ENCODE data around the gene MMP11.
"Not testable (repeated sequence)": the region's sequence is repeated elsewhere in the genome, so short reads cannot be mapped to it uniquely, and the experiment has no call there.

MMP11 gene, protein sequence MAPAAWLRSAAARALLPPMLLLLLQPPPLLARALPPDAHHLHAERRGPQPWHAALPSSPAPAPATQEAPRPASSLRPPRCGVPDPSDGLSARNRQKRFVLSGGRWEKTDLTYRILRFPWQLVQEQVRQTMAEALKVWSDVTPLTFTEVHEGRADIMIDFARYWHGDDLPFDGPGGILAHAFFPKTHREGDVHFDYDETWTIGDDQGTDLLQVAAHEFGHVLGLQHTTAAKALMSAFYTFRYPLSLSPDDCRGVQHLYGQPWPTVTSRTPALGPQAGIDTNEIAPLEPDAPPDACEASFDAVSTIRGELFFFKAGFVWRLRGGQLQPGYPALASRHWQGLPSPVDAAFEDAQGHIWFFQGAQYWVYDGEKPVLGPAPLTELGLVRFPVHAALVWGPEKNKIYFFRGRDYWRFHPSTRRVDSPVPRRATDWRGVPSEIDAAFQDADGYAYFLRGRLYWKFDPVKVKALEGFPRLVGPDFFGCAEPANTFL

DNA sequence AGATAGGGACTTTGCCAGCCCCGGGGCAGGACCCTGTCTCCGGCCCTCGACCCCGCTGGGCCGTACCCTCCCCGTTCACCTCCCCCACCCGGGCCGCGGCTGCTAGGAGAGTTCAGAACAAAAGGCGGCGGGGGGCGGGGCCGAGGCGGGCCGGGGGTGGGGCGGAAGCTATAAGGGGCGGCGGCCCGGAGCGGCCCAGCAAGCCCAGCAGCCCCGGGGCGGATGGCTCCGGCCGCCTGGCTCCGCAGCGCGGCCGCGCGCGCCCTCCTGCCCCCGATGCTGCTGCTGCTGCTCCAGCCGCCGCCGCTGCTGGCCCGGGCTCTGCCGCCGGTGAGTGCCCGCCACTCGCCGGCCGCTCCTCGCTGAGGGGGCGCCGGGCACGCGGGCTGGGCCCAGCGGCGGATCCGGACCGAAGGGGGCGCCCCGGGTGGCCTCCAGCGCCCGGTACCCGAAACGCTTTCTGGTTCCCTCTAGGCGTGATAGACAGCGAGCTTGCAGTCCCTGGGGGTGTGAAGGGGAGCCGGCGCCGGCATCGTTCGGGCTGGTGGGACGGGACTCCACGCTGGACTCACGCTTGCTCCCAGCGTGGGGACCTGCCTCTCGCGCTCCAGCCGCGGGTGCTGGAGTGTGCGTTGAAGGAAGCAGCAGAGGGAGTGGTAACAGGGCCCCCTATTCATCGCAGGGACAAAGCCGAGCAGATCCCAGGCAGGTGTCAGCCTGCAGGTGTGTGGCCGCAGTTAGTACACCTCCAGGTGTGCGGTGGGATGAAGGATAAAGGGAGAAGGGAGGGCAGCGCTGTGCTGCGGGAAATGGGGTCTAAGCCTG lies at the start of gene MMP11:
Gene MMP11 (plus strand): TSS at position 201 of the 825 bp plus-strand sequence. CDS start 22 bp downstream, at position 223.
- no peak within 1 kb of the TSS for H3K27ac ChIP-seq
- no peaks in the 10 kb centered on the region for H3K36me3 ChIP-seq
- peaks cover 48% of the 10 kb centered on the region for H3K27me3 ChIP-seq
- H3K4me1 ChIP-seq (ENCODE audit: control insufficient read depth in 1 of 2, insufficient read depth in 1 of 2, low read depth in 1 of 2, low read length in 1 of 2): peaks cover 19 to 28% of the 10 kb centered on the region in 2 experiments
- TF ChIP-seq, protein P1, sequence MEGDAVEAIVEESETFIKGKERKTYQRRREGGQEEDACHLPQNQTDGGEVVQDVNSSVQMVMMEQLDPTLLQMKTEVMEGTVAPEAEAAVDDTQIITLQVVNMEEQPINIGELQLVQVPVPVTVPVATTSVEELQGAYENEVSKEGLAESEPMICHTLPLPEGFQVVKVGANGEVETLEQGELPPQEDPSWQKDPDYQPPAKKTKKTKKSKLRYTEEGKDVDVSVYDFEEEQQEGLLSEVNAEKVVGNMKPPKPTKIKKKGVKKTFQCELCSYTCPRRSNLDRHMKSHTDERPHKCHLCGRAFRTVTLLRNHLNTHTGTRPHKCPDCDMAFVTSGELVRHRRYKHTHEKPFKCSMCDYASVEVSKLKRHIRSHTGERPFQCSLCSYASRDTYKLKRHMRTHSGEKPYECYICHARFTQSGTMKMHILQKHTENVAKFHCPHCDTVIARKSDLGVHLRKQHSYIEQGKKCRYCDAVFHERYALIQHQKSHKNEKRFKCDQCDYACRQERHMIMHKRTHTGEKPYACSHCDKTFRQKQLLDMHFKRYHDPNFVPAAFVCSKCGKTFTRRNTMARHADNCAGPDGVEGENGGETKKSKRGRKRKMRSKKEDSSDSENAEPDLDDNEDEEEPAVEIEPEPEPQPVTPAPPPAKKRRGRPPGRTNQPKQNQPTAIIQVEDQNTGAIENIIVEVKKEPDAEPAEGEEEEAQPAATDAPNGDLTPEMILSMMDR (IDR thresholded peaks at IDR 0.05): no peak
- no peaks in the 10 kb centered on the region for H3K9me3 ChIP-seq
- peak within 1 kb of the TSS; percentile 20 to 45 for H3K4me3 ChIP-seq (ENCODE audit: low read depth in 1 of 2, low read length in 1 of 2)

DNA sequence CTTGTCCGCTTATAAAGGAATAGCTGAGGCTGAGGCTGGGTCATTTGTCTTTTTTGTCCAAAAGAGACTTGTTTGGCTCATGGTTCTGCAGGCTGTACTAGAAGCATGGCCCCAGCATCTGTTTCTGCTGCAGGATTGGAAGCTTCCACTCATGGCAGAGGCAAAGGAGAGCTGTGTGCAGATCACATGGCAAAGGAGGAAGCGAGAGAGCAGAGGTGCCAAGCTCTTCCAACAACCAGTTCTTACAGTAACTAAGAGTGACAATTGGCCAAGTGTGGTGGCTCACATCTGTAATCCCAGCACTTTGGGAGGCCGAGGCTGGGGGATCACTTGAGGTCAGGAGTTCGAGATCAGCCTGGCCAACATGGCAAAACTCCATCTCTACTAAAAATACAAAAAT lies 44.5 kb upstream of the MMP11 start:
- not testable (repeated sequence) for H3K27ac ChIP-seq; H3K9me3 ChIP-seq; H3K27me3 ChIP-seq; H3K36me3 ChIP-seq; H3K4me1 ChIP-seq (ENCODE audit: control insufficient read depth in 1 of 2, insufficient read depth in 1 of 2, low read depth in 1 of 2, low read length in 1 of 2); H3K4me3 ChIP-seq (ENCODE audit: low read depth in 1 of 2, low read length in 1 of 2)

DNA sequence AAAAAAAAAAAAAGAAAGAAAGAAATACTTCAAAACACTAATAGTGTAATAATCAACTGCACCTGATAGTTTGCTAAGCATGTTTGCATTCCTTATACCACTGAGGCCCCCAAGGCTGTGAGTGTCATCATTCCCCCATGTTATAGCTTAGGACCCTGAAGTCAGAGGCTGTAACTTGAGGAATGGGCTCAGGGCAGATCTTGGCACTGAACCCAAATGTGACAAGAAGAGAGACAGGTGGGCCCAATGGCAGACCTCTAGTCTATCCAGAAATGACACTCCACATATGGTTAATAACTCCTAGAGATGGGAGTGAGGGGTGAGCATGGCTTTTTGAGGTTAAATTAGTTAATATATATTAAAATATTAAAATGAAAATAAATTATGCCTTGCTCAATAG lies 35.0 kb upstream of the MMP11 start:
- Histone ChIP-seq H3K27me3 (no peaks in the 10 kb centered on the region), H3K36me3 (peaks cover 3% of the 10 kb centered on the region), H3K9me3 (no peaks in the 10 kb centered on the region), H3K27ac (no peak overlapping the region), H3K4me1 (ENCODE audit: control insufficient read depth in 1 of 2, insufficient read depth in 1 of 2, low read depth in 1 of 2, low read length in 1 of 2) (no peaks in the 10 kb centered on the region), H3K4me3 (ENCODE audit: low read depth in 1 of 2, low read length in 1 of 2) (no peak overlapping the region)
- TF ChIP-seq, protein P1 (IDR thresholded peaks at IDR 0.05): no peak

DNA sequence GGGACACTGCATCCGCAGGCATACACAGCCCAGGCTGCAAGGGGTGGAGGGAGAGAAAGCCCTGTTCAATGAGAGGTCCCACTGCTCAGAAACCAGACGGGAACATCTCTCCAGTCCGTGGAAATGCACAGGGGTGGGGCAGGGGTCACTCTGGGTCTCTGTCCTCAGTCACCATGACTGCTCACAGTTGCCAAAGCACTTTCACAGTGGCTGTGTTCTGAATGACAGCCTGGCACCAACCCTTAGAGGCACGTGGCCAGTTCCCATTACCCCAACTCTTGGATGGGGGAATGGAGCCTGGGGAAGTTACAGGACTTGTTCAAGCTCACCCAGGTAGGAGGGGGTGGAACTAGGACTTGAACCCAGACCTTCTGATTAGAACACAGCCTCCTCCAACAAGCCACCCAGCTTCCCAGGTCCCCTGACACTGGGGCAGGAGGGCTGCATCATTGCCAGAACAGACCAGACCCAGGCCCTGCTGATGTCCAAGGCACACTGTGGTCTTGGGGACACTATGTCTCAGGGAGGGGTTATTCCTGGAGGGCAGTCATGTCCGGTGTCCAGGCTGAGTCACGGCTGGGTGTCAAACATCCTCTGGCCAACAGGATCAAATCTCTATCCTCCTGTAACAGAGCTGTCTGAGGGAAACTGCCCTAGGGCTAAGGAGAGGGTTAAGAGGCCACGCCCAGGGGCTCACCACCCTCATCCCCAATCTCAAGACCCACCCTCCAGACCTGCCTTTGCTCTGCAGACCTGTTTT lies 30.0 kb upstream of the MMP11 start:
- Histone ChIP-seq H3K27me3 (no peaks in the 10 kb centered on the region), H3K27ac (no peak overlapping the region), H3K36me3 (peaks cover 24% of the 10 kb centered on the region), H3K4me1 (ENCODE audit: control insufficient read depth in 1 of 2, insufficient read depth in 1 of 2, low read depth in 1 of 2, low read length in 1 of 2) (no peaks in the 10 kb centered on the region), H3K9me3 (no peaks in the 10 kb centered on the region), H3K4me3 (ENCODE audit: low read depth in 1 of 2, low read length in 1 of 2) (no peak overlapping the region)
- TF ChIP-seq, protein P1 (IDR thresholded peaks at IDR 0.05): no peak

DNA sequence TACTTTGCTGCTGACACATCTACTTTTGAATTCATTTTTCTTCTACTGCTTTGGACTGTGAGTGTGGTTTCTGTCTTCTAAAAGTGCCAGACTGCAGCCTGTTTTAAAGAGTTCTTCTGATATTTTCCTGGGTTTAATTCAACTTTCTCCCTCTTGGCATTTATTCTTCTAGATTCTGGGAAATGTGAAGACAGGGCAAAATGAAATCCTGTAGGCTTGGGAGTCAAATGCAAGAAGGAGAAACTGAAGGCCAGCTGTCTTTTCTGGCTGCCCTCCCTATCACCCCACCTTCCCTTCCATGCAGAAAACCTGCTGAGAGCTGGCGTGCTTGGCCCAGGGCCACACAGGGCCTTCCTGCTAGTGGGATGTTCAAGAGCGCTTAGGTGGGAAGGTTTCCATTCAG lies 29.3 kb upstream of the MMP11 start:
- H3K27ac ChIP-seq: no peak overlapping the region
- H3K4me3 ChIP-seq (ENCODE audit: low read depth in 1 of 2, low read length in 1 of 2): no peak overlapping the region
- H3K27me3 ChIP-seq: no peaks in the 10 kb centered on the region
- no peaks in the 10 kb centered on the region for H3K9me3 ChIP-seq
- H3K4me1 ChIP-seq (ENCODE audit: control insufficient read depth in 1 of 2, insufficient read depth in 1 of 2, low read depth in 1 of 2, low read length in 1 of 2): no peaks in the 10 kb centered on the region
- H3K36me3 ChIP-seq: peaks cover 24% of the 10 kb centered on the region
- TF ChIP-seq, protein P1 (IDR thresholded peaks at IDR 0.05): no peak

All from neutrophil (primary cell).